Osteoblast (primary cell): ENCODE results near the gene MB. TPM values are rescaled to one million over a fixed set of nuclear protein-coding genes. Genes with fewer than 3 reads are reported as not detected.

Experiments
- DNase-seq: peaks from one replicate; pipeline ENCODE4 v3.0.0; 2011; ENCODE audit warnings: low spot score, mixed read lengths; ENCODE audit not compliant: insufficient read length; ENCODE audit errors: missing footprints
- H2AFZ ChIP-seq: 2 replicates; pipeline ENCODE4 v1.6.0; 2011; ENCODE audit warnings: mild to moderate bottlenecking, low read length
- H3K27ac ChIP-seq: 2 replicates; pipeline ENCODE4 v1.5.1; 2011; ENCODE audit warnings: mild to moderate bottlenecking, low read depth, low read length, moderate library complexity
- H3K27me3 ChIP-seq: 2 replicates; pipeline ENCODE4 v1.6.0; 2012; ENCODE audit warnings: mild to moderate bottlenecking, control low read depth, inconsistent platforms, low read length, moderate library complexity; ENCODE audit not compliant: insufficient read depth
- H3K36me3 ChIP-seq: 2 replicates; pipeline ENCODE4 v1.5.1; 2011; ENCODE audit warnings: mild to moderate bottlenecking, low read length, control low read depth, moderate library complexity; ENCODE audit not compliant: insufficient read depth
- H3K4me1 ChIP-seq: 2 replicates; pipeline ENCODE4 v1.5.1; 2011; ENCODE audit warnings: mild to moderate bottlenecking, low read length, control low read depth, moderate library complexity; ENCODE audit not compliant: insufficient read depth
- H3K4me2 ChIP-seq: 2 replicates; pipeline ENCODE4 v1.6.0; 2011; ENCODE audit warnings: mild to moderate bottlenecking, low read length; ENCODE audit not compliant: insufficient read depth
- H3K4me3 ChIP-seq: fragments of 200-600 bp; sonication (generic); 3 replicates; pipeline ENCODE4 v1.5.1; 2012; ENCODE audit warnings: mild to moderate bottlenecking, low read length, inconsistent platforms; ENCODE audit not compliant: insufficient read depth
- H3K79me2 ChIP-seq: 2 replicates; pipeline ENCODE4 v1.6.0; 2012; ENCODE audit warnings: mild to moderate bottlenecking, low read length, control low read depth, inconsistent platforms; ENCODE audit not compliant: insufficient read depth
- H3K9me3 ChIP-seq: 2 replicates; pipeline ENCODE4 v1.5.1; 2011; ENCODE audit warnings: low read depth, low read length, control low read depth
- H4K20me1 ChIP-seq: 2 replicates; pipeline ENCODE4 v1.6.0; 2012; ENCODE audit warnings: mild to moderate bottlenecking, low read length, control low read depth; ENCODE audit not compliant: insufficient read depth
- CTCF ChIP-seq: IDR thresholded peaks from 2 replicates; pipeline ENCODE4 v1.5.1; 2011; ENCODE audit warnings: mild to moderate bottlenecking, low read depth, low read length, moderate library complexity; ENCODE audit errors: extremely low read depth
- total RNA-seq: library from RNA; depleted of rRNA; stranded (reverse); fragments of >200 nt; gene quantifications from 2 replicates; pipeline ENCODE4 v1.2.3, GENCODE V29; 2012

Gene MB
- total RNA-seq, 1 donor = 0.36 TPM

- no peaks in the 10 kb centered on the region for H3K79me2 ChIP-seq
These were observed 11.8 kb downstream of the MB start for GRCh38 chr22:35605369-35605680.

GRCh38 chr22:35604621-35605368, 12.3 kb downstream of the MB start:
- Histone ChIP-seq H4K20me1 (no peaks in the 10 kb centered on the region), H3K27ac (no peak overlapping the region), H3K9me3 (no peaks in the 10 kb centered on the region), H3K79me2 (no peaks in the 10 kb centered on the region), H3K4me2 (no peak overlapping the region), H3K4me3 (no peak overlapping the region), H3K27me3 (peaks cover 12% of the 10 kb centered on the region), H3K36me3 (no peaks in the 10 kb centered on the region), H2AFZ (no peak overlapping the region), H3K4me1 (peaks cover 3% of the 10 kb centered on the region)
- peak; percentile 62 for DNase-seq
- no peak for TF ChIP-seq CTCF

More at GRCh38 chr22:35605369-35605680, 11.8 kb downstream of the MB start:
- peaks cover 3% of the 10 kb centered on the region for H3K4me1 ChIP-seq
- no peak for TF ChIP-seq CTCF
- H4K20me1 ChIP-seq = no peaks in the 10 kb centered on the region
- no peak for DNase-seq
- no peak overlapping the region for H3K4me3 ChIP-seq
- H3K4me2 ChIP-seq = no peak overlapping the region
- H3K36me3 ChIP-seq = no peaks in the 10 kb centered on the region
- no peak overlapping the region for H3K27ac ChIP-seq
- peaks cover 16% of the 10 kb centered on the region for H3K27me3 ChIP-seq
- no peaks in the 10 kb centered on the region for H3K9me3 ChIP-seq
- no peak overlapping the region for H2AFZ ChIP-seq

- DNase-seq = peak; percentile 71
These were observed 15.2 kb downstream of the MB start for GRCh38 chr22:35601743-35602615.

More at GRCh38 chr22:35601743-35602615, 15.2 kb downstream of the MB start:
- H3K27me3 ChIP-seq = peaks cover 6% of the 10 kb centered on the region
- H3K79me2 ChIP-seq = no peaks in the 10 kb centered on the region
- H3K36me3 ChIP-seq = no peaks in the 10 kb centered on the region
- H3K4me3 ChIP-seq = no peak overlapping the region
- H3K4me2 ChIP-seq = no peak overlapping the region
- H3K9me3 ChIP-seq = no peaks in the 10 kb centered on the region
- H3K4me1 ChIP-seq = peaks cover 3% of the 10 kb centered on the region
- H3K27ac ChIP-seq = no peak overlapping the region
- no peaks in the 10 kb centered on the region for H4K20me1 ChIP-seq
- no peak overlapping the region for H2AFZ ChIP-seq
- no peak for TF ChIP-seq CTCF
